ENCODE measurements around the gene STK24. TPM values are rescaled to one million over a fixed set of nuclear protein-coding genes. Genes with fewer than 3 reads are reported as not detected.
A peak's percentile ranks its signal among the peaks of the same experiment; 100 is the strongest.

Gene STK24
- polyA plus RNA-seq, 3 donors: 14.2 to 59.8 (median 28.9) TPM

DNA sequence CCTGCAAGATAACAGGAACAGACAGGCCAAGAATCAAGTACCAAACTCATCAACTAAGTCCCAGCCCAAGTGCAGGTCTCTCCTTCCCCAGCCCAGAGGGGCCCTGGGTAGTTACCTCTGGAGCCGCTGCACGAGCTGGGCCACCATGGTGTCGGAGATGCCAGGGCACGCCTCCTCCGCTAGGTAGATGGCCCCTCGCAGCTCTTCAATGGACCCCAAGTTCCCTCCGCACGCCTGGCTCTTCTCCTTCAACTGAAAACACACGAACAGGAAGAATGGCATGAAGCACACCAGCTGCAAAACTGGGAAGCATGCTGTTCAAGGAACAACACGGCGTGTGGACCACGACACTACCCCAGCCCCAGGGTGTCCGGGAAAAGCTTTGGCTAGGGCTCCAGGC lies 119.9 kb downstream of the STK24 start:
- Histone ChIP-seq H3K36me3 (replicated peaks in 1 of 2; ENCODE audit: control insufficient read depth in 1 of 2, insufficient read depth in 2 of 2, low read length in 2 of 2) (peaks cover 91 to 100% of the 10 kb centered on the region in 2 donors), H3K4me3 (replicated peaks in 1 of 3; ENCODE audit: low read depth in 2 of 3, low read length in 3 of 3) (no peak overlapping the region), H3K79me2 (ENCODE audit: insufficient read depth, low read length) (no peaks in the 10 kb centered on the region), H3K4me2 (replicated peaks; ENCODE audit: extremely low read depth, low read length, poor library complexity, severe bottlenecking) (no peak overlapping the region), H3K27ac (ENCODE audit: low read depth in 1 of 2, low read length in 2 of 2) (no peak overlapping the region), H4K20me1 (ENCODE audit: insufficient read depth, low read length) (peaks cover 64% of the 10 kb centered on the region), H3K9me3 (replicated peaks in 1 of 2; ENCODE audit: control insufficient read depth in 1 of 2, insufficient read depth in 1 of 2, low read length in 2 of 2) (no peaks in the 10 kb centered on the region), H3K27me3 (ENCODE audit: control insufficient read depth in 2 of 2, insufficient read depth in 2 of 2, low read length in 2 of 2) (no peaks in the 10 kb centered on the region), H3K4me1 (ENCODE audit: control insufficient read depth in 1 of 2, insufficient read depth in 2 of 2, low read length in 2 of 2) (no peaks in the 10 kb centered on the region), H3K9ac (ENCODE audit: insufficient read depth, low read length, poor library complexity, severe bottlenecking) (no peak overlapping the region), H2AFZ (ENCODE audit: insufficient read depth, low read depth, low read length, poor library complexity, severe bottlenecking) (no peak overlapping the region)
- peak overlapping the region in 2 of 7 donors; percentile 47 to 72 for H3K27ac Mint-ChIP-seq
- no peaks in the 10 kb centered on the region for H3K9me3 Mint-ChIP-seq
- no peak overlapping the region for H3K4me3 Mint-ChIP-seq
- no peak for DNase-seq
- TF ChIP-seq, protein P1, sequence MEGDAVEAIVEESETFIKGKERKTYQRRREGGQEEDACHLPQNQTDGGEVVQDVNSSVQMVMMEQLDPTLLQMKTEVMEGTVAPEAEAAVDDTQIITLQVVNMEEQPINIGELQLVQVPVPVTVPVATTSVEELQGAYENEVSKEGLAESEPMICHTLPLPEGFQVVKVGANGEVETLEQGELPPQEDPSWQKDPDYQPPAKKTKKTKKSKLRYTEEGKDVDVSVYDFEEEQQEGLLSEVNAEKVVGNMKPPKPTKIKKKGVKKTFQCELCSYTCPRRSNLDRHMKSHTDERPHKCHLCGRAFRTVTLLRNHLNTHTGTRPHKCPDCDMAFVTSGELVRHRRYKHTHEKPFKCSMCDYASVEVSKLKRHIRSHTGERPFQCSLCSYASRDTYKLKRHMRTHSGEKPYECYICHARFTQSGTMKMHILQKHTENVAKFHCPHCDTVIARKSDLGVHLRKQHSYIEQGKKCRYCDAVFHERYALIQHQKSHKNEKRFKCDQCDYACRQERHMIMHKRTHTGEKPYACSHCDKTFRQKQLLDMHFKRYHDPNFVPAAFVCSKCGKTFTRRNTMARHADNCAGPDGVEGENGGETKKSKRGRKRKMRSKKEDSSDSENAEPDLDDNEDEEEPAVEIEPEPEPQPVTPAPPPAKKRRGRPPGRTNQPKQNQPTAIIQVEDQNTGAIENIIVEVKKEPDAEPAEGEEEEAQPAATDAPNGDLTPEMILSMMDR (IDR thresholded peaks at IDR 0.05): no peak
- intact Hi-C loops (cut with micrococcal nuclease): no loop called here
- WGBS (ENCODE audit: insufficient coverage): 95% methylated on average over 12 of the region's 13 CpGs
- H3K36me3 Mint-ChIP-seq: peaks cover 88 to 98% of the 10 kb centered on the region in 2 donors
- H3K4me1 Mint-ChIP-seq: no peaks in the 10 kb centered on the region
- no peaks in the 10 kb centered on the region for H3K27me3 Mint-ChIP-seq (ENCODE audit: low read depth in 3 of 3)

DNA sequence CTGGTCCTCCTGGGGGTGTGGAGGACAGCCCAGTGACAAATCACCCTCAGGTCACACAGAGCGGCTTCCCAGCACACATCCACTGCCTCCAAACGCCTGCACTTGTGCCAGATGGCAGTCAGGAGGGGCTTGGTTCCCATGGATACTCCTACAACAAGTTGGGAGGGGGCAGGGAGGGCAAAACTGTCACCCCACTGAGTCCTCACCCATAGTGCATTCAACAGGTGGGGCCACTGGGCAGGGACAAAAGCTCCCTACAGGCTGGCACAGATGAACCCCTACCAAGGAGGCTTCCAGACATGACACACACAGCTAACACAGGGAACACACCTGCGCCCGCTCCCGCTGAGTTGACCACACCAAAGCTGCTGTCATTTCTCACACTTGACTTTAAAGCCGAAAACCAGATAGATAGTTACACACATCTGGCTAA lies 120.5 kb downstream of the STK24 start:
- WGBS (ENCODE audit: insufficient coverage): 93% methylated on average over 3 of the region's 6 CpGs
- H3K27me3 ChIP-seq (ENCODE audit: control insufficient read depth in 2 of 2, insufficient read depth in 2 of 2, low read length in 2 of 2): no peaks in the 10 kb centered on the region
- Mint-ChIP-seq H3K4me3 (no peak overlapping the region), H3K27ac (peak overlapping the region in 1 of 7 donors; percentile 68), H3K27me3 (ENCODE audit: low read depth in 3 of 3) (no peaks in the 10 kb centered on the region), H3K4me1 (no peaks in the 10 kb centered on the region), H3K9me3 (no peaks in the 10 kb centered on the region), H3K36me3 (peaks cover 89 to 98% of the 10 kb centered on the region in 2 donors)
- H3K79me2 ChIP-seq (ENCODE audit: insufficient read depth, low read length): no peaks in the 10 kb centered on the region
- no peak overlapping the region for H3K9ac ChIP-seq (ENCODE audit: insufficient read depth, low read length, poor library complexity, severe bottlenecking)
- no peak overlapping the region for H3K4me2 ChIP-seq (replicated peaks; ENCODE audit: extremely low read depth, low read length, poor library complexity, severe bottlenecking)
- H3K4me3 ChIP-seq (replicated peaks in 1 of 3; ENCODE audit: low read depth in 2 of 3, low read length in 3 of 3): no peak overlapping the region
- H4K20me1 ChIP-seq (ENCODE audit: insufficient read depth, low read length): peaks cover 58% of the 10 kb centered on the region
- TF ChIP-seq, protein P1 (IDR thresholded peaks at IDR 0.05): no peak
- H3K9me3 ChIP-seq (replicated peaks in 1 of 2; ENCODE audit: control insufficient read depth in 1 of 2, insufficient read depth in 1 of 2, low read length in 2 of 2): no peaks in the 10 kb centered on the region
- DNase-seq: no peak
- no peak overlapping the region for H3K27ac ChIP-seq (ENCODE audit: low read depth in 1 of 2, low read length in 2 of 2)
- intact Hi-C loops (cut with micrococcal nuclease): no loop called here
- no peak overlapping the region for H2AFZ ChIP-seq (ENCODE audit: insufficient read depth, low read depth, low read length, poor library complexity, severe bottlenecking)
- no peaks in the 10 kb centered on the region for H3K4me1 ChIP-seq (ENCODE audit: control insufficient read depth in 1 of 2, insufficient read depth in 2 of 2, low read length in 2 of 2)
- peaks cover 90 to 100% of the 10 kb centered on the region in 2 donors for H3K36me3 ChIP-seq (replicated peaks in 1 of 2; ENCODE audit: control insufficient read depth in 1 of 2, insufficient read depth in 2 of 2, low read length in 2 of 2)
